Muscle layer of colon (tissue), 2 donors: ENCODE data around the gene PPM1E.
A peak's percentile ranks its signal among the peaks of the same experiment; 100 is the strongest.

Experiments used
- H3K27ac ChIP-seq: one replicate; pipeline ENCODE4 v1.7.0; 2013; ENCODE audit warnings: low read depth, mild to moderate bottlenecking, low read length, moderate library complexity
- H3K27me3 ChIP-seq, 2 donors: one replicate each; pipeline ENCODE4 v1.7.0; 2013; ENCODE audit warnings: low read length in 2 of 2, mild to moderate bottlenecking in 2 of 2; ENCODE audit not compliant: insufficient read depth in 2 of 2, control insufficient read depth in 1 of 2
- H3K36me3 ChIP-seq: one replicate; pipeline ENCODE4 v1.7.0; 2013; ENCODE audit warnings: mild to moderate bottlenecking, low read length; ENCODE audit not compliant: insufficient read depth
- H3K4me1 ChIP-seq: one replicate; pipeline ENCODE4 v1.7.0; 2013; ENCODE audit warnings: mild to moderate bottlenecking, low read length; ENCODE audit not compliant: insufficient read depth
- H3K4me3 ChIP-seq, 2 donors: one replicate each; pipeline ENCODE4 v1.7.0; 2013; ENCODE audit warnings: low read length in 2 of 2, low read depth in 1 of 2, mild to moderate bottlenecking in 1 of 2, moderate library complexity in 1 of 2
- H3K9ac ChIP-seq: one replicate; pipeline ENCODE4 v1.7.0; 2013; ENCODE audit warnings: low read length
- H3K9me3 ChIP-seq: one replicate; pipeline ENCODE4 v1.7.0; 2013; ENCODE audit warnings: mild to moderate bottlenecking, low read length
- donor health status: abdominal sarcoma.
- donor health status: Adenocarcinoma of cecum.

PPM1E gene

DNA sequence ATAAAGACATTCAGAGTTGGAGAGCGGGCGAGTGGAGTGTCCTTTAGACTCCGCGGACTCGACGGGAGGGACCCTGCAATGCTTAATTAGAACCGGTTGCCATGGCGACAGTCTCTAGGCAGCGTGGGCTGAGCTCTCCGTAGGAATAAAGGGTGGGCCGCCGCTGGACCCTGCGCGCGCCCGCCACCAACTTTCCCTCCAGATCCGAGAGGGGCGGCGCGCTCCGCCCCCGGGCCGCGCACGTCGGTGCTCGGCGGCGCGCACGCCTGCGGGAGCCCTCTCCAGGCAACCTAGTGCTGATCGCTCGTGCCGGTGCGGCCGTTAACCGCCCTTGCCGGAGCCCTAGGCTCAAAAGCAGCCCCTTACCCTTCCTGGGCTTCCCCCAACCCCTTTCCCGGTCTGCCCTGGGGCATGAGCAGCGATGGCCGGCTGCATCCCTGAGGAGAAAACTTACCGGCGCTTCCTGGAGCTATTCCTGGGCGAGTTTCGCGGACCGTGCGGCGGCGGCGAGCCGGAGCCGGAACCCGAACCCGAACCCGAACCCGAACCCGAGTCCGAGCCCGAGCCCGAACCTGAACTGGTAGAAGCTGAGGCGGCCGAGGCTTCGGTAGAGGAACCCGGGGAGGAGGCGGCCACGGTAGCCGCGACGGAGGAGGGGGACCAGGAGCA lies at the start of gene PPM1E:
Gene PPM1E (plus strand): TSS at position 278 of the 669 bp plus-strand sequence.
- Histone ChIP-seq H3K27me3 (peaks cover 26 to 44% of the 10 kb centered on the region in 2 donors), H3K4me3 (peak within 1 kb of the TSS; percentile 46 to 50), H3K9ac (no peak within 1 kb of the TSS), H3K9me3 (no peaks in the 10 kb centered on the region), H3K27ac (no peak within 1 kb of the TSS), H3K4me1 (peaks cover 9% of the 10 kb centered on the region), H3K36me3 (no peaks in the 10 kb centered on the region)

- Histone ChIP-seq H3K36me3 (peaks cover 7% of the 10 kb centered on the region), H3K27ac (no peak overlapping the region), H3K27me3 (no peaks in the 10 kb centered on the region), H3K9me3 (no peaks in the 10 kb centered on the region), H3K4me1 (no peaks in the 10 kb centered on the region), H3K9ac (no peak overlapping the region), H3K4me3 (no peak overlapping the region)
These were observed 49.1 kb upstream of the PPM1E start for GRCh38 chr17:58706351-58707140.

DNA sequence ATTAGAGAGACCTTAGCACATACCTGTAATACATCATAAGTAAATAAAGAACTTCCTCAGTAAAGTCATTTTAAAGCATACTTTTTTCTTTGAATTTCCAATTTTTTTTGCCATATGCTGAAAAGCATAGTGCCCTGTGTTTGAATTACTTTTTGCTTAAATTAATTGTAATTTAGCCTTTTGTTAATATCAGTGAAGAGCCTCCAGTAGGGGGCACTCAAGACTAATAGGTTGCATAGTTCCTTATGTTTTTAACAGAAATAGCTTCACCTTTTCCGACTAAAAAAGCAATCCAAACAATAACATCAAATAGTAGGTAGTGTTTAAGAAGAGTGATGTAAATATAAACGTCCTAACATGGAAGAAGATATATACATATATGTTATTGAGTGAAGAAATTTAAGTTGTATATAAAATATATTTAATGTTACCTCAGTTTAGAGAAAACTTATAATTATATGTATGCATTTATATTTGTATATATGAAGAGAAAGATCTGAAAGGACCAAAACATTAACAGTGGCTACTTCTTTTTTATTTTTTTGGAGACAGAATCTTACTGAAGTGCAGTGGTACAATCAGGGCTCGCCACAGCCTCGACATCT lies 44.6 kb upstream of the PPM1E start:
- Histone ChIP-seq H3K4me3 (no peak overlapping the region), H3K9me3 (no peaks in the 10 kb centered on the region), H3K27me3 (no peaks in the 10 kb centered on the region), H3K36me3 (peaks cover 7% of the 10 kb centered on the region), H3K4me1 (no peaks in the 10 kb centered on the region), H3K27ac (no peak overlapping the region), H3K9ac (no peak overlapping the region)

GRCh38 chr17:58722274-58722673 lies 33.4 kb upstream of the PPM1E start:
- Histone ChIP-seq H3K27ac (no peak overlapping the region), H3K27me3 (no peaks in the 10 kb centered on the region), H3K9me3 (no peaks in the 10 kb centered on the region), H3K4me3 (no peak overlapping the region), H3K36me3 (peaks cover 20% of the 10 kb centered on the region), H3K4me1 (no peaks in the 10 kb centered on the region), H3K9ac (no peak overlapping the region)

DNA sequence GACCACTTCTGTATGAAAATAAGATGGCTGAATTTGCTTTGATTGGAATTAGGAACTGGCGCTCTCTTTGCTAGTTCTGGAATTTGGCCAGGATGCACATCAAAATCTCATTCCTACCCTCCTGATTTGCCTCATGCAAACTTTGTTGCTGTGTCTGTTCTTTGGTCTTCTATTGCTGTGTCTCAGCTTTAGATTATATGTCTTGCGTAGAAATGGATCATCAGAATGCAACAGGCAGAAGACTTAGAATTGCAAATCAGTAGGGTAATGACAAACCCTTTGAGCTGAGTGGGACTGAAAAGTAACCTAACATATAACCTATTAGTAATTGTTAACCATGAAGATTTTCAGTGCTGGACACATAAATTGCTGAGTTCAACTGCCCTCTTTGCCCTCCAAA lies 33.0 kb upstream of the PPM1E start:
- Histone ChIP-seq H3K4me3 (no peak overlapping the region), H3K27ac (no peak overlapping the region), H3K9me3 (no peaks in the 10 kb centered on the region), H3K27me3 (no peaks in the 10 kb centered on the region), H3K4me1 (no peaks in the 10 kb centered on the region), H3K36me3 (peaks cover 20% of the 10 kb centered on the region), H3K9ac (no peak overlapping the region)

- Histone ChIP-seq H3K9me3 (no peaks in the 10 kb centered on the region), H3K36me3 (peaks cover 6% of the 10 kb centered on the region), H3K9ac (no peak overlapping the region), H3K4me1 (no peaks in the 10 kb centered on the region), H3K27ac (no peak overlapping the region), H3K4me3 (no peak overlapping the region), H3K27me3 (no peaks in the 10 kb centered on the region)
These were observed 26.9 kb upstream of the PPM1E start for GRCh38 chr17:58728798-58729197.

- Histone ChIP-seq H3K9me3 (no peaks in the 10 kb centered on the region), H3K27me3 (no peaks in the 10 kb centered on the region), H3K36me3 (peaks cover 6% of the 10 kb centered on the region), H3K27ac (no peak overlapping the region), H3K9ac (no peak overlapping the region), H3K4me1 (no peaks in the 10 kb centered on the region), H3K4me3 (no peak overlapping the region)
These were observed 24.7 kb upstream of the PPM1E start for GRCh38 chr17:58730937-58731336.

GRCh38 chr17:58734040-58734439 lies 21.6 kb upstream of the PPM1E start:
- no peaks in the 10 kb centered on the region for H3K4me1 ChIP-seq
- no peaks in the 10 kb centered on the region for H3K27me3 ChIP-seq
- H3K4me3 ChIP-seq, result no peak overlapping the region
- no peak overlapping the region for H3K27ac ChIP-seq
- no peaks in the 10 kb centered on the region for H3K9me3 ChIP-seq
- no peak overlapping the region for H3K9ac ChIP-seq
- H3K36me3 ChIP-seq, result peaks cover 6% of the 10 kb centered on the region

DNA sequence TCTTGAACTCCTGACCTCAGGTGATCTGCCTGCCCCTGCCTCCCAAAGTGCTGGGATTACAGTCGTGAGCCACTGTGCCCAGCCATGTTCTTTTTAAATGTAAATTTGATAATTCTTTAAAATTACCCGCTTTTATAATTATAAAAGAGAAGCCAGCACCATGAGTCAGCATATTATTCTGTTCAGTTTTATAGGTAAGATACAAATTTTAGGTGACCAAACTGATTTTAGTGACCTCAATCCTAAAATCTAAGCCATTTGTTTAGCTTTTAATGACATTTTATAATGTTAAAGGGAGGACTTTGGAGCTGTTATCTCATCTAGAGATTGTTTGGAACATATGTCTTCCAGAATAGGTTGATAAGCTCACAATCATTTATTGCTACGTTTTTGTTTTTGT lies 20.8 kb upstream of the PPM1E start:
- Histone ChIP-seq H3K4me3 (no peak overlapping the region), H3K36me3 (peaks cover 6% of the 10 kb centered on the region), H3K27me3 (no peaks in the 10 kb centered on the region), H3K9me3 (no peaks in the 10 kb centered on the region), H3K4me1 (no peaks in the 10 kb centered on the region), H3K9ac (no peak overlapping the region), H3K27ac (no peak overlapping the region)

DNA sequence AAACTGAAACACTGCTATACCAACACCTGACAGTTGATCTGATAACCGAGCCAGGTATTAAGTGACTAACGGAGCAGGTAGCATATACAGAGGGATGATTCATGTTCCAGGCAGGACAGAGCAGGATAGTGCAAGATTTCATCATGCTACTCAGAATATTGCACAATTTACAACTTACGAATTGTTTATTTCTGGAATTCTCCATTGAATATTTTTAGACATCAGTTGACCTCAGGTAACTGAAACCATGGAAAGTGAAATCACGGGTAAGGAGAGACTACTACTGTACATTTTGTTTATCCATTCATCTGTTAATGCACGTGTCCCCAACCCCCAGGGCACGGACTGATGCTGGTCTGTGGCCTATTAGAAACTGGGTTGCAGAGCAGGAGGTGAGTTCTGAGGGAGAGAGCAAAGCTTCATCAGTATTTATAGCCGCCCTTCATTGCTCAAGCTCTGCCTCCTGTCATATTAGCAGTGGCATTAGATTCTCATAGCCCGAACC lies 14.5 kb upstream of the PPM1E start:
- H3K27ac ChIP-seq, result no peak overlapping the region
- no peaks in the 10 kb centered on the region for H3K4me1 ChIP-seq
- no peaks in the 10 kb centered on the region for H3K36me3 ChIP-seq
- no peaks in the 10 kb centered on the region for H3K9me3 ChIP-seq
- H3K27me3 ChIP-seq, result no peaks in the 10 kb centered on the region
- H3K9ac ChIP-seq, result no peak overlapping the region
- H3K4me3 ChIP-seq, result no peak overlapping the region

DNA sequence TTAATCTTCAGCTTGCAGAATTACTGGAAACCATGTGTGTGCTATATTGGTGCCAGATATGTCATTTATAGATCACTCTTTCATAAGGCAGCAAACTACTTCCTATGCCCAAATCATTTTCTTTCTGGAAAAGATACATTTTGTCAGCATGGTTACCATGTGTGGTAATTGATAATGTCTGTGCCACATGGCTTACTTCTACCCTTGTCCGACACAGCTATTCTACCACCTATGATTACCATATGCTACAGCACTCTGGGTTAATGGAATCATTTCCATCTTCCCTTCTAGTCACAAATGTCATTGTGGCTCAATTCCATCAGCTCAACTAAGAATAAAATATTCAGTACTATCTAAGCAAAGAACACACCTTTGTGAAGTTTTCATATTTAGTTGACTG lies 8.0 kb upstream of the PPM1E start:
- Histone ChIP-seq H3K9ac (no peak overlapping the region), H3K4me1 (no peaks in the 10 kb centered on the region), H3K4me3 (no peak overlapping the region), H3K27ac (no peak overlapping the region), H3K9me3 (no peaks in the 10 kb centered on the region), H3K27me3 (no peaks in the 10 kb centered on the region), H3K36me3 (no peaks in the 10 kb centered on the region)
